ENCODE measurements around the gene NANOS2.

Gene NANOS2

DNA sequence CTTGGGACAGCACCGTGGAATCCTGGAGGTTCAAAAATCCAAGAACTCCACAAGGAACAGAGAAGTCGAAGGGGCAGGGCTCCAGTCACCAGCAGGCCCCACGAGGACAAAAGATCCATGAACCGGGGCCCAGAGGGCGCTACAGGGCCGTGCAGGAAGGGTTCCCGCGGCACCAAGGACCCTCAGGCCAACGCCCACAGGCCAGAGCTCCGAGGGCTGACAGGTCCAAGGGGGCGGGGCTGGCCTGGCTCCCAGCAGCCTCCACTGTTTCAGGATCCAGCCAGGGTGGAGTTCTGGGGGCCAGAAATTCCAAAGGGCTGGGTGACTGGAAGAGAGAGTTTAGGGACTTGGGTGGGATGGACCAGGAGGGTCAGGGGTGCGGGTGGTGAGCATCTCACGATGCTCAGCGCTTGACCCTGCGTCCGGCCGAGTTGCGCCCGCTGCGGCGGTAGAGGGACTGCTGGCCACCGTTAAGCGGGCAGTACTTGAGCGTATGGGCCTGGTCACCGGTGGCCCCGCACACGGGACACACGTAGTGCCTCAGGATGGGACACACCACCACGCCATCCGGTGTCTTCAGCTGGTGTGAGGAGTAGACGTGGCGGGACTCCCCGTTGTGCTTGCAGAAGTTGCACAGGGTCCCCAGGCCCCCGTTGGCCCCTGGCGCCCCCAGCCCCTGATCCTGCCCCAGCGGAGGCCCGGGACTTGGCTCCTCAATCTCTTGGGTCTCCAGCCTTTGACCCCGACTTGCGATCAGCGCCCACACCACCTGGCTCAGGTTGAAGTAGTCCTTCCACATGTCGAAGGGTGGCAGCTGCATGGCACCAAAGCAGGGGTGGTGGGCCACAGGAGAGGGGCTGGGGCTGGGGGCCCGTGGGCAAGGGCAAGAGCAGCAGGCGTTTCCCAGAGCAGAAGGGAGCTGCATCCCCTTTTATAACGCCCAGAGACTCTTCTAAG lies at the start of gene NANOS2:
NANOS2 (minus strand) TSS at position 905 of the 957 bp plus-strand sequence; CDS start at position 820, 85 bp downstream.
- no peak for FAIRE-seq

DNA sequence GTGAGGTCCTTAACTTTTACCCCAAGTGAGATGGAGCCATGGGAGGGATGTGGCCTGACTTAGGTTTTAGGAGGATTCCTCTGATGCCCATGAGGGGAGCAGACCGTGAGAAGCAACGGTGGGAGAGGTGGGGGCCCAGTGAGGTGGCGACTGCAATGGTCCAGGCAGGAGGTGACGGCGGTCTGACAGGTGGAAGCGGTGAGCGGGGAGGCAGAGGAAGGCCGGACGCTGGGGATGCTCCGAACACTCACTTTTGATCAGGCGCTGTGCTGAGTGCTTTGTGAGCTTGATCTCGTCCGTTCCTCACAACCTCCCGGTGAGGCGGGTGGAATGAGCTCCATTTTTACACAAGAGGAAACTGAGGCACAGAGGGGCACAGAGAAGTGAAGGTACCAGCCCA lies 47.4 kb upstream of the NANOS2 start:
- FAIRE-seq: no peak

DNA sequence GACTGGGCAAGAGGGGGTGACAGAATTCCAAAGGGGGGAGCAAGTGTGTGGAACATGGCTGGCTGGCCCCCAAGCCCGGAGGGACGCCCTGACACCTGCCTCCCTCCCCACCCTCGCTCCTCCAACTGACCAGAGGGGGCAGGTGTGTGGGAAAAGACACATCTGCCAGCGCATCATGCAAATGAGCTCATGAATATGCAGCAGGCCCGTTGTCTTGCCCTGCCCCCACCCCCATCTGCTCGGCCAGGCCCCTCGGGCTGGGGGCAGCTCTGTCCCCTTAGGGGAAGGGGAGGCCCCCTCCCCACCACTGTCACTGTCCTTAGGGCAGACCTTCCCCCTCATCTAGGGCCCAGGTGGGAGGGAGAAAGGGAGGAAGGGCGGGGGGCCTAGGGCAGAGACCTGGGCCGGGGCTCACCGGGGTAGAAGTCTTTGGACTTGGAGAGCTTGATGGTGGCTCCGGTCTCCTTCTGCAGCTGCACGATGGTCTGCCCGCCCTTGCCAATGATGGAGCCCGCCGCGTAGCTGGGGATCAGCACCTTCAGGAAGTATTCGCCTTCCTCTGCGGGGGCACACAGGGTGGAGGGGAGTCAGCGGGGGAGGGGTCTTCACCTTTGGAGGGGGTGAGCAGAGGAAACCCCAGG lies 46.1 kb upstream of the NANOS2 start:
- FAIRE-seq: no peak

DNA sequence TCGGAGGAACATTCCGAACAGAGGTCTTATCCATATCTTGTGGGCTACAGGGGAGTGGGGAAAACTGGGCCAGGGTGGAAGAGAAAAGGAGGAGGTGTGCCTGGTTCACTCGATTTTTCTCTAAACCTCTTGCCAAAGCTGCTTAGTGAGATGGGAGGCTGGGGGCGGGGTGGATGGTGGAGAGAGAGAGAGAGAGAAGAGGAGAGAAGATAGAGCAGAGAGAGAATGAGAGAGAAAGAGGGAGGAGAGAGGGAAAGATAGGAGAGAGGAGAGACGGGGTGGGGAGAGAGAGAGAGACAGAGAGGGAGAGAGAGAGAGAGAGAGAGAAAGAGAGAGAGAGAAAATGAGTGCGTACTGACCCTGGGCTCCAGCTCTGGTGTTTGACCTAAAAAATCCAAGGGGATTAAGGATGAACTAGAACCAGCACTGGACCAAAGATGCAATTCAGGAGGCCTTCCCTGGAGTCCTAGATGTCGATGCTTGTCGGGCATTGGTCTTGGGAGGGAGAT lies 45.0 kb upstream of the NANOS2 start:
- FAIRE-seq: no peak

DNA sequence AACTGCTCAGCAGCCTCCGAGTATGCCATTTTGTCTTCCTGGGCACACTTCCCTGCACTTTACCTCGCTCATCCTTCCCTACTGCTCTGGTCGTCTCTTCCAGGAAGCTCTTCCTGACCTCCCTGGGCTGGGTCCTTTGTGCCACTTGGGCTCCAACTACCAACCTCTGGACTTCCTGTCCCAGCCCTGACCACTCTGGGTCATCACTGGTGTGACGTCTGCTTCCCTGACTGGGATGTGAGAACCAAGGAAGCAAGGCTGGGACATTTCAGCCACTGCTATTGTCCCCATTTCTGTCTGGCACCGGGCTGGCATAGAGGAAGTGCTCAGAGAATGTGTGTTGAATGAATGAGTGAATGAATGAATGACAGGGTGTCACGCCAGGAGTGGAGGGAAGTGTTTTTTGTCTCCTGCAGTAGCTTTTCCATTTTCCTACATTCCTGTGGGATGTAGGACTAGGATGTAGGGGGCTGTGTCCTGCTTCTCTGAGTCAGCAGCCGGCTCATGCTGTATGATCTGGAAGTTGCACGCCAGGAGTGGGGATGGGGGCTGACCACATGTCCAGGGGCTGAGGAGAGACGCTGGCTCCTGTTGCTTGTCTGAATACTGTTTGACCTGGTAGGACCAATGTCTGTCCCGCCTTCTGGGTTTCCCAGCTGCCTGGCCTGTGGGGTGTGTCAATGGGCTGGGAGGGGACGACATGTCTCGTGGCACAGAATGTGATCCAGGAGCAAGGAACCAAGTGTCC lies 44.4 kb upstream of the NANOS2 start:
- no peak for FAIRE-seq

DNA sequence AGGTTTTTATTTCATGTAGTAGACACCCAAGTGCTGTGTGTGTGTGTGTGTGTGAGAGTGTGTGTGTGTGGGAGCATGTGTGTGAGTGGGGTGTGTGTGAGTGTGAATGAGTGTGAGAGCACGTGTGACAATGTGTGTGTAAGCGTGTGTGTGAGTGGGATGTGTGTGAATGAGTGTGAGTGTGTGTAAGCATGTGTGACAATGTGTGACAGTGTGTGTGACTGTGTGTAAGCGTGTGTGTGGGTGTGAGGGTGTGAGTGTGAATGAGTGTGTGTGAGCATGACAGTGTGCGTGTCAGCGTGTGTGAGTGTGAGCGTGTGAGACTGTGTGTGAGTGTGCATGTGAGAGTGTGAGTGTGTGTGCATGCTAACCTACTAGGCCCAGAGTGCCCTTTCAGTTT lies 43.7 kb upstream of the NANOS2 start:
- no peak for FAIRE-seq

DNA sequence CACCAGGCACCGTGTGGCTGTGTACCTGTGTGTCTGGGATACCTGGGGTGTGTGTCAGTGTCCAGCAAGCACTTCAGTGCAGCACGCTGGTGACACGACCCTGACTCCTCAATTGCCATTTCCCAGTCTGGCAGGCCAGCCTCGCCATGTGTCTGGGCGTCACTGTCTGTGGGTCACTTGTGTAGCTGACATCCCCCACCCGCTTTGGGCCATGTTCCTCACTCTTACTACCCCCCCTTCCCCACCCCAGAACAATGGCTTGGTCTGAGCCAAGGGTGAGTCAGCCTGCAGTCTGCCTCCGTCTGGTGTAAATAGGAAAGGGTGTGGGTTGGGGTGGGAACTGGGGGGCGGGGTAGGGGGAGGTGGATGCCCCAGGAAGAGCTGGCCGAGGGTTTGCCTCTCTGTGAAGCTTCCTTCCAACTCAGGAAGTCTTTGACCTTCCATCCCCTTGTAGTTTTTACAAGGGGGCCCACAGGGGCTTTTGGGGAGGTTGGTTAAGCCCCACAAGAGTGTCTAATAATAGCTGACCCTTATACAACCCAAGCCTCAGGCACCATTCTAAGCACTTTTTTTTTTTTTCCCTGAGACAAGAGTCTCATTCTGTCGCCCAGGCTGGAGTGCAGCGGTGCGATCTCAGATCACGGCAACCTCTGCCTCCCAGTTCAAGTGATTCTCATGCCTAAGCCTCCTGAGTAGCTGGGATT lies 41.5 kb upstream of the NANOS2 start:
- FAIRE-seq: no peak

DNA sequence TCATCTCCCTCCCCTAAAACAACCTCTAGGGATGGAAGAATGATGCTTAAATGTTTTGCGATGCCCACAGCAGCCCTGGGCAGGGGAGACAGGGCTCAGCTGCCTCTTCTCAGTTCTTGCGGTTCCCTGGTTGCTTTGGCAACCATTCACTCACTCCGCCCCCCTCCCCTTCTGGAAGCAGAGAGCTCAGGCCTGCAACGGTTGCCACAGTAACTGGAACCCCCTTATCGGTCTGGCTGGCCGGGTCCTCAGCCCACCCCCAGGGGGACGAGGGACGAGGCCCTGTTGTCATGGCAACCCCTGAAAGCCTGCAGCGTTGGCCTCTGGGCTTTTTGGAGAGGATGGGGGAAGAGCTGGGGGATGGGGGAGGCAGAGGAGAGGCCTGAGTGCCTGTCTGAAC lies 39.6 kb upstream of the NANOS2 start:
- no peak for FAIRE-seq

DNA sequence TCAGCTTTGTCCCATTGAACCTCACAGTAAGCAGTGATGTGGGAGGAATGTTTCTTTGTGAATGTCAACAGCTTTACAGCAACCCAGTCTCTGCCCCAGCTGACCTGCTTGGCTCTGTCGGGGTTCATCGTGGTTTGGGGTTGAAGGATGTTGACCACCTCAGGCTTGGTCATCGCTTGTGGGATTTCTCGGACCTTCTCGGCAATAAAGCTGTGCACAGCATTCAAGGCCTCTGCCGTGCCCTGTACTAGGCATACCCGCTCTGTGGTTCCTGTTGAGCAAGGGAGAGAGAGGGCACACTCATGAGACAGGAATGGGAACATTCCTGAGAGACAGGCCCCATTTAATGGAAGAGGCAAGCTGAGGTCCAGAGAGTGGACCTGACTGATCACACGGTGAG lies 39.1 kb upstream of the NANOS2 start:
- FAIRE-seq: no peak

DNA sequence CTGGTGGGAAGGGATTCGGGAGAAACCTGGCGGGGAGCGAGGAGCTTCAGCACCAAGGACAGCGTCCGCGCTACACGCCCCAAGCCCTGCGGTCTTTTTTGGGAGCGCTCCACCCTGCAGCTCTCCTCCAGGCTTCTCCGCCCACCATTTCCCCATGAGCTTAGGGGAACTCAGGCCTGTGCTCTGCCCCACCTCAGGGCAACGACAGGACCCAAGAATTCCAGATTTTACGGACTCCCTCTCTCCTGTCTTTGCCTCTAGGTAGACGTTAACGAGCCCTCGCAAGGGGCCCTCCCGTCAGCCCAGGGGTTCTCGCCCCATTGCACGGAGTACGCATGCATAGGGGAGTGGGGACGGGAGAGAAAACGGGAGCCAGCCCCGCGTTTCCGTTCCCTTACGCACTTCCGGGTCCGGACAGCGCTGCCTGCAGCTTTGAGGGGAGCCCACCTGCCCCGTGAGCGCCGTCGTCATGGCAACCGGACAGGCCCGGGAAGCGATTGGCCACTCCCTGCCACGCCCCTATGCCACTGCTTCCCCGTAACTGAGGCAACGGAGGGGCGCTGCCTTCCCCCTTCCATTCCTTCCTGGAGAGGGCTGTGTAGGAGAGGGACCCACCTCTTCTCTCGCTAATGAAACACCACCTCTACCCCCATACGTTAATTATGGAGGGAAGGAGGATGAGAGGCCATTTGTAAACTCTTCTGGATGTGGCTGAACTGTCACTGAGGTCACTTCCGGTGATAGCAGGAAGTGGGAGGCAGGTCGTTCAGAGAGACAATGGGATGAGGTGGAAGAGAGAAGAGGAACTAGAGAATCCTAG lies 38.3 kb upstream of the NANOS2 start:
- no peak for FAIRE-seq

DNA sequence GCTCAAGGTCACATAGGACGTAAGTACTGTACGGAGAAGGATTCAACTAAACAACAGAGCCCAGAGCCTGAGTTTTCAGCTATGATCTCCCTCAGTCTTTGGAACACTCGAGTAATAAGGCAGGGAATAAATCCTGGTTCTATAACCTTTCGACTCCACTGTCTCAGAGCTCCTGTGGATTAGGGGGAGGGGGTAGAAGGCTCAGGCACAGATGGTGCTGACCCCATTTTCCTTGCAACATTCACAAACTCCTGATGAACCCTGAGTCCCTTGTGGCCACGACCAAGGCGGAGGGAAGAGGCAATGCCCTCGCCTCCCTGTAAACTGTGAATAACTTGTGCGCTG lies 37.7 kb upstream of the NANOS2 start:
- no peak for FAIRE-seq

DNA sequence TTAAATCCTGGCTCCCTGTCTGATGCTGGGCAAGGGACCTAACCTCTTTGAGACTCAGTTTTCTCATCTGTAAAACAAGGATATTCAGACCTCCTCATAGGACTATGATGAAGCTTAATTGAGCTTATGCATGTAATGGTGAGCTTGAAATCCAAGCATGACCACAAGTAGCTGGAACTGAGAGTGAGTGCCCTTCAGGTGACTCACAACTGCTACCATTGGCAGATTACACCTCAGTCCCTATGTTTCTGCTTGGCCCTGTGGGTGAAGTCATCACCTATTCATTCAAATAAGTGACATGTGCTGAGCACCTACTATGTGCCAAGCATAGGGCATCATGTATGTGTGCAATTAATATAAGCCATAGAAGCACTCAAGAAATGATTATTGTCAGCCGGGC lies 33.3 kb upstream of the NANOS2 start:
- FAIRE-seq: no peak

DNA sequence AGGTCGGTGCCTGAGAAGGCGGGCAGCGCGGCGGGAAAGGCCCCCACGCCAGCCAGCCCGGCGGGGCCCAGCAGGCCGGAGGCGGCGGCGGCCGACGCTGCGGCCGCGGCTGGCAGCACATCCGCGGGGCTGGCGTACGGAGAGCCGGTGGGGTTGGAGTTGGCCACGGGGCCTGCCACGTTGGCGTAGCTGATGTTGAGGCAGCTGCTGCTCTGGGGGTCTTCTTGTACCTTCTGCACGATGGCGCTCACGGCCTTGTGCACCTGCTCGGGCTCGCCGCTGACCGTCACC lies 25.9 kb upstream of the NANOS2 start:
- no peak for FAIRE-seq

DNA sequence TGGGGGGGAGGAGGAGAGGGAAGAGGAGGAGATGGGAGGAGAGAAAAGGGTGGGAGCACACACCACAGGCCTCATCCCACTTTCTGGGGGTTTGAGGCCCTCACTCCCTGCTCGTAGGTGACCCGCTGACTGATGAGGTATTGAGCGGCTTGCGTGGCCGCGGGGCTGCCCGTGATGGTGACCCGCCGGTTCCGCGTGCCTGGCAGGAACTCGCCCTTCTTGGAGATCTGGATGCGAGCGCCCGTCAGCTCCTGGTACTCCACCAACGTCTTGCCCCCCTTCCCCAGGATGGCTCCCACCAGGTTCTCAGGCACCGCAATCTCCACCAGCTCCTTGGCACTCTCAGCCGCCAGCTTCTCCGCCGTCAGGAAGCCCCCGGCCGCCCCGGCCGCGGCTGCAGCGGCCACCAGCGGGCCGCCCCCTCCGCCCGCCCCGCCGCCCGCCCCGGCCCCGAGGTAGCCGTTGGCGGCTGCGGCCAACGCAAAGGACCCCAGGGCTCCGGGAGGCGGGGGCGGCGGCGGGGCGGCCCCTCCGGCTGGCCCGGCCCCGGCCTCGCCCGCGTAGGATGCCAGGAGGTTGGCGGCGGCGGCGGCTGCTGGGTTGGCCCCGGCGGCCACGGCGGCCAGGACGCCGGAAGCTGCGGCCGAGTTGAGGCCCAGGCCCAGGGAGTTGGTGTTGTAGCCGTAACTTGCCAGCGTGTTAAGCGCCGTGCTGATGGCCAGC lies 25.4 kb upstream of the NANOS2 start:
- no peak for FAIRE-seq

DNA sequence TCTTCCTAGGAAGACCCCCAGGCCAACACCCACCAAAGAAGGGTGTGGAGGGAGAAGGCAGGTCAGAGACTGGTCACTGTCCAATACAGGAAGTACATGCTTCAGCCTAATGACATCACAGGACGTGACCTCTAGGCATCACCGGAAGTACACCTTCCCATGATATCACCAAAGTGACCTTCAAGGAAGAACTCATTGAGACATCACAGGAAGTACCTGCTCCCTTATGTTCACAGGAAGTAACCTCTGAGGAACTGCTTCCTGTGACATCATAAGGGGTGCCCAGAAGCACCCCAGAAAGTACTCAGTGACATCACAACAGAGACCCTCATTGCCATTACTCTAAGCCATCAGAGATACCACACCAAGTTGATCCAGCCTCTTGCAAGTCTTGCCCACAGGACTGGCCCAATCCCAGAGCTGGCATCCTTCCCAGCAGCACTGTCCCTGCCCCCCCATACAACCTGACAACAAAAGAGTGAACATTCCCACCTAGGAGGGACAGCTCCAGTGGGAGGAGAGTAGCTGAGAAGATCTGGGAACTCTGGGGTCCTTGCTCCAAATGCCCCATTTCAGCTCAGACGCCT lies 24.2 kb upstream of the NANOS2 start:
- no peak for FAIRE-seq

DNA sequence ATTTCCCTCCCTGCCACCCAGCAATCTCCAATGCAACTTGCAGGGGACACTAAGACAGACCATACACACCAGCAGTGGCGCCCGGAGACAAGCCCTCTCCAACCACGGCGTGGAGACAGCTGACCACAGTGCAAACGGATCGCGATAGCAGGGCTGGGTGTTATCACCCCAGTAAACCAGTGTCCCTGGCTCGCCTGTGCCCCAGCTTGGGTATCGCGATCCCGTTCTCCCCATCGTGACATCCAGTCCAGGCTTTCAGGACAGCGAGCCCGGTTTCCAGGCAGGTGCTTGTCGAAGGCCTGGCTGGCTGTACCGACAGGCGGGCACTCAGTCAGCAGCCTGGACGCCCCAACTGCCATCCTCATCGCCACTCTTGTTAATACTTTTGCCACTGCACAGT lies 20.7 kb upstream of the NANOS2 start:
- no peak for FAIRE-seq

DNA sequence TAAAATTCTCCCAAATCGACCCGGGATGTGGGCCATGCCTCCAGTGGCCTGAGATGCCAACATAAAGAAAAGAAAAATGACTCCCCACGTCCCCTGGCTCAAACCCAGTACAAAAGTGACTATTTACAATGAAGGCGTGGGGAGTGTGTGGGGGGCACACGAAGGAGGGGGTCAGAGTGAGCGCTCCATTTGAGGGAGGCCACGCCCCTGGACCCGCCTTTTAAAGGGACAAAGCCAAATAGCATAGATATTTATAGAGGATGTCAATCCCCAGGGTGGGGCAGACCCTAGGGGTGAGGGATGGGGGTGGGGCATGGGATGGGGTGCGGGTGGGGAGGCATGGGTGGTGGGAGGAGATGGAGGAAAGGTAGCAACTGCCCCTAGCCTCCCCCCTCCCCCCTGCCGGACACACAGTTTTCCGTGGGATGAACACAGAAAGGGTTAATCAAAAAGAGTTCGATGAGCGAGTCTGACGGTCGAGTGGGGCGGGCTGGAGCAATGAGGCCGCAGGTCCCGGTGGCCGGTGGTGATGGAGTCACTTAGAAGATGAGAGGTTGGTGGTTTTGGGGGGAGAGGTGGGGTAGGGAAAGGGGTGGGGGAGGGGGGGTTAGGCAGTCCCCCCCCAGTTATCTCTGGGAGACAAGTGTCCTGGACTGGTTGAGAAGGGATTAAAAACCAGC lies 20.1 kb upstream of the NANOS2 start:
- no peak for FAIRE-seq

DNA sequence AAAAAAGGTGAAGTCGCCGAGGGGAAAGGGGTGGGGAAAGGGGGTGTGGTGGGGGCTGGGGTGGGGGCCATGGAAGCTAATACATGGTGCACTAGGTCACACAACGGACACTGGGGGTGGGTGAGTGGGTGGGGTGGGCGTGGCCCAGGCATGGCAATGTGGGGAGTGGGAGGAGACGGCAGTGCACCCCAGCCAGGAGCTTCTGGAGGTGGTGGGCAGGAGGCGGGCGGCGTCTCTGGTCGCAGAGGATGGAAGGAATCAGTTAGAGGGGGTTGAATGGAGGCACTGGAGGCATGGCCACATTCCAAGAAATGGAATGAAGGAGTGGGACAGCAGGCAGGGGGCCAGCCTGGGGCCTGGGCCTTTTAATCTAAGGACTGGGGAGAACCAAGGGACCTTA lies 19.2 kb upstream of the NANOS2 start:
- FAIRE-seq: no peak

DNA sequence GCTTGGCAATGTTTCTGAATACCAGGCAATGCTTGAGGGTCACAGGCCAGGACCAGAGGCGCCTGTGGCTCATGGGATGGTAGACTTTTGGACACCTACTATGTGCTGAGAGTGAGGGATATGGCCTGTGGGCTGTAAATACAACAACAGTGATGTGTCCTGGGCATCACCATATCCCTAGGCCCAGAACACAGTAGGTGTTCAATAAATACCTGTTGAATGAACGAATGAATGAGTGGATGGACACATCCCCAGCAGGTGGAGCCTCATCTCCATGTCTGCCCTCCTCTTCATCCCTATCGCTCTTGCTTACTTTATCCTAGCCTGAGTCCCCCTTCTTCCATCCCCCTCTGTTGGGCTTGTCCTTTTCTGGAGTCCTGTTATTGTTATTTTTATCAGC lies 16.5 kb upstream of the NANOS2 start:
- FAIRE-seq: no peak

DNA sequence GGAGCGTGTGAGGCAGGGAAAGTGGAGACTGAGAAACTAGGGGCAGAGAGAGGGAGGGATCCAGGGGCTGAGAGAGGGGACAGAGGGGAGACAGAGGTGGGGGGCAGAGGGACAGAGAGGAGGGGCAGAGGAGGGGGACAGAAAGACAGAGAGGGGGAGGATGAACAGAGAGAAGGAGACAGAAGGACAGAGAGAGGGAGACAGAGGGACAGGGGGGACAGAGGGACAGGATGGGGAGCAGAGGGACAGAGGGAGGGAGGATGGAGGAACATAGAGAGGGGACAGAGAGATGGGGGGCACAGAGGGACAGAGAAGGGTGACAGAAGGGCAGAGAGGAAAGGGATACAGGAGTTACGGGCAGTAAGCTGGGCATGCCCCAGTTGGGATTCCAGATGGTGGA lies 14.7 kb upstream of the NANOS2 start:
- no peak for FAIRE-seq
